Gastroesophageal sphincter (tissue), 4 donors: ENCODE measurements around the gene VWC2. TPM values are rescaled to one million over a fixed set of nuclear protein-coding genes. Genes with fewer than 3 reads are reported as not detected.

ENCODE experiments used
- ATAC-seq: fragments of 150-250 bp; one replicate; pipeline ENCODE4 v1.9.1; 2016; ENCODE audit warnings: mild to moderate bottlenecking, moderate library complexity
- H3K27ac ChIP-seq, 4 donors: fragments of 200-600 bp; sonication (generic) in 3 of 4; 1 replicate in 3 of 4; 2 replicates in 1 of 4; pipeline ENCODE4 v1.5.1; 2016 to 2019
- H3K27me3 ChIP-seq: fragments of 200-600 bp; sonication (generic); one replicate; pipeline ENCODE4 v1.5.1; 2019
- H3K36me3 ChIP-seq, 2 donors: fragments of 200-600 bp; sonication (generic); one replicate each; pipeline ENCODE4 v1.5.1; 2019; ENCODE audit warnings: control low read depth in 1 of 2
- H3K4me1 ChIP-seq, 3 donors: fragments of 200-600 bp; sonication (generic); 1 replicate in 2 of 3; 2 replicates in 1 of 3; pipeline ENCODE4 v1.5.1; 2016 to 2019; ENCODE audit warnings: control low read depth in 2 of 3
- H3K4me3 ChIP-seq, 2 donors: fragments of 200-600 bp; sonication (generic); one replicate each; pipeline ENCODE4 v1.5.1; 2019; ENCODE audit warnings: mild to moderate bottlenecking in 1 of 2, moderate library complexity in 1 of 2
- H3K9me3 ChIP-seq, 3 donors: fragments of 200-600 bp; sonication (generic); one replicate each; pipeline ENCODE4 v1.5.1; 2017 to 2019; ENCODE audit warnings: control low read depth in 2 of 3
- CTCF ChIP-seq, 4 experiments: fragments of 200-600 bp in 2 of 4; fragments of 450-650 bp in 2 of 4; sonication (generic) in 1 of 4; IDR thresholded peaks; one replicate each; pipeline ENCODE4 v1.5.1; 2017 to 2019; ENCODE audit warnings: antibody characterized with exemption in 4 of 4, mild to moderate bottlenecking in 2 of 4, moderate library complexity in 2 of 4
- EP300 ChIP-seq: sonication (generic); formaldehyde crosslinking; IDR thresholded peaks from one replicate; pipeline ENCODE4 v1.6.1; 2017; ENCODE audit warnings: antibody characterized with exemption, mild to moderate bottlenecking
- POLR2A ChIP-seq, 2 donors: fragments of 450-650 bp; IDR thresholded peaks; one replicate each; pipeline ENCODE4 v1.6.1; 2017; ENCODE audit warnings: antibody characterized with exemption in 2 of 2, mild to moderate bottlenecking in 2 of 2, moderate library complexity in 1 of 2
- POLR2AphosphoS5 ChIP-seq: sonication (generic); formaldehyde crosslinking; IDR thresholded peaks from one replicate; pipeline ENCODE4 v1.6.1; 2017; ENCODE audit warnings: antibody characterized with exemption
- WGBS, 2 donors: methylation state at CpG; one replicate each; pipeline ENCODE4 v1.1.5; 2018; ENCODE audit warnings: low coverage in 1 of 2; 5-methylcytosine and 5-hydroxymethylcytosine counted together
- total RNA-seq, 4 donors: library from RNA; depleted of rRNA; stranded (reverse); fragments of >200 nt; gene quantifications; one replicate each; pipeline ENCODE4 v1.1.0, GENCODE V29; 2016

VWC2 gene
- total RNA-seq, 4 donors from 2014 or later, result 0.08 to 0.13 TPM; not detected in 2

GRCh38 chr7:49770838-49771237 lies 2.6 kb upstream of the VWC2 start:
- Histone ChIP-seq H3K9me3 (no peaks in the 10 kb centered on the region), H3K4me1 (peaks cover 0 to 33% (median 27%) of the 10 kb centered on the region in 3 donors), H3K4me3 (no peak overlapping the region), H3K36me3 (no peaks in the 10 kb centered on the region), H3K27ac (no peak overlapping the region), H3K27me3 (peaks cover 46% of the 10 kb centered on the region)
- ATAC-seq, result no peak
- WGBS, 2 donors, result 80 to 92% methylated on average over 4 of the region's 4 CpGs
- TF ChIP-seq POLR2AphosphoS5 (no peak), CTCF (IDR thresholded peaks at IDR 0.05) (no peak), EP300 (no peak), POLR2A (IDR thresholded peaks at IDR 0.05) (no peak)

GRCh38 chr7:49771427-49772176 lies 1.8 kb upstream of the VWC2 start:
- 79 to 89% methylated on average over 9 of the region's 11 CpGs for WGBS, 2 donors
- no peaks in the 10 kb centered on the region for H3K36me3 ChIP-seq
- no peaks in the 10 kb centered on the region for H3K9me3 ChIP-seq
- H3K27me3 ChIP-seq, result peaks cover 54% of the 10 kb centered on the region
- no peak for TF ChIP-seq EP300
- no peak for TF ChIP-seq POLR2A (IDR thresholded peaks at IDR 0.05)
- no peak overlapping the region for H3K27ac ChIP-seq
- ATAC-seq, result no peak
- H3K4me3 ChIP-seq, result no peak overlapping the region
- peaks cover 0 to 35% (median 27%) of the 10 kb centered on the region in 3 donors for H3K4me1 ChIP-seq

GRCh38 chr7:49772916-49773217 lies 571 bp upstream of the VWC2 start:
- Histone ChIP-seq H3K27me3 (peaks cover 64% of the 10 kb centered on the region), H3K36me3 (no peaks in the 10 kb centered on the region), H3K27ac (no peak overlapping the region), H3K4me3 (peak overlapping the region in 1 of 2 donors; percentile 52), H3K9me3 (no peaks in the 10 kb centered on the region), H3K4me1 (peaks cover 0 to 35% (median 27%) of the 10 kb centered on the region in 3 donors)
- ATAC-seq, result no peak
- no peak for TF ChIP-seq POLR2AphosphoS5
- TF ChIP-seq CTCF (IDR thresholded peaks at IDR 0.05), result no peak
- TF ChIP-seq EP300, result no peak
- no peak for TF ChIP-seq POLR2A (IDR thresholded peaks at IDR 0.05)
- WGBS, 2 donors, result 9 to 18% methylated on average over 10 to 11 of the region's 11 CpGs

GRCh38 chr7:49773936-49774458 lies 559 bp downstream of the VWC2 start:
- Histone ChIP-seq H3K27ac (no peak overlapping the region), H3K36me3 (no peaks in the 10 kb centered on the region), H3K4me1 (peaks cover 0 to 35% (median 27%) of the 10 kb centered on the region in 3 donors), H3K9me3 (no peaks in the 10 kb centered on the region), H3K4me3 (peak overlapping the region; percentile 2 to 52), H3K27me3 (peaks cover 75% of the 10 kb centered on the region)
- ATAC-seq, result no peak
- no peak for TF ChIP-seq CTCF (IDR thresholded peaks at IDR 0.05)
- TF ChIP-seq EP300, result no peak
- no peak for TF ChIP-seq POLR2AphosphoS5
- no peak for TF ChIP-seq POLR2A (IDR thresholded peaks at IDR 0.05)
- no CpG with 5 or more reads among the region's 56 CpGs for WGBS, 2 donors

GRCh38 chr7:49774459-49775064 lies 1.1 kb downstream of the VWC2 start:
- no peak for TF ChIP-seq POLR2AphosphoS5
- no peak for TF ChIP-seq POLR2A (IDR thresholded peaks at IDR 0.05)
- TF ChIP-seq EP300, result no peak
- TF ChIP-seq CTCF (IDR thresholded peaks at IDR 0.05), result no peak
- peaks cover 0 to 35% (median 27%) of the 10 kb centered on the region in 3 donors for H3K4me1 ChIP-seq
- peaks cover 76% of the 10 kb centered on the region for H3K27me3 ChIP-seq
- H3K4me3 ChIP-seq, result peak overlapping the region; percentile 2 to 52
- 0% methylated on average over 4 to 5 of the region's 36 CpGs for WGBS, 2 donors
- no peak for ATAC-seq
- no peaks in the 10 kb centered on the region for H3K36me3 ChIP-seq
- H3K27ac ChIP-seq, result no peak overlapping the region
- H3K9me3 ChIP-seq, result peaks cover 0 to 2% (median 0%) of the 10 kb centered on the region in 3 donors
